Bladder microvascular endothelial cell (primary cell): ENCODE measurements around the gene TBC1D28. TPM values are rescaled to one million over a fixed set of nuclear protein-coding genes. Genes with fewer than 3 reads are reported as not detected.

Experiments used
- total RNA-seq: library from RNA; depleted of rRNA; stranded (reverse); fragments of >200 nt; gene quantifications from 2 replicates; pipeline ENCODE4 v1.2.3, GENCODE V29; 2014

Gene TBC1D28
- 0.19 TPM in 1 of 2 replicates, not detected in the other for total RNA-seq

DNA sequence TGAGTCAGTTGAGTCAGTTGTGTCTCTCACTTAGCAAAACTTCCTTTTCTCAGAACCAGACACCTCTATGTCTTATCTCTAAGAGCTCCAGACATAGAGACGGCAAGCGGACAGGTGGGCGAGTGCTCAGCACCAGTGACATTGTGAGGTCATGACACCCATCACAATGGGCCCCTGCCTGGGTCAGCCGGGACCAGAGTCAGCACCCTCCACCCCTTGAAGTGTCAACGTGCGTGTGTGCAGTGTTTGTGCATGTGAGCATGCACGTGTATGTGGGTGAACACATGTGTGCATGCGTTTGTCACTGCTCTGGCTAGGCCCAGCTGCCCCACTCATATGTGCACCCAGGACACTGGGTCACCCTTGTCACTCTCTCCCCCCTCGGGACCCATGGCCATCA, at the start of gene TBC1D28:
Gene TBC1D28 (minus strand): TSS at position 101 of the 400 bp plus-strand sequence. CDS start 3,039 bp downstream, outside the sequence.

DNA sequence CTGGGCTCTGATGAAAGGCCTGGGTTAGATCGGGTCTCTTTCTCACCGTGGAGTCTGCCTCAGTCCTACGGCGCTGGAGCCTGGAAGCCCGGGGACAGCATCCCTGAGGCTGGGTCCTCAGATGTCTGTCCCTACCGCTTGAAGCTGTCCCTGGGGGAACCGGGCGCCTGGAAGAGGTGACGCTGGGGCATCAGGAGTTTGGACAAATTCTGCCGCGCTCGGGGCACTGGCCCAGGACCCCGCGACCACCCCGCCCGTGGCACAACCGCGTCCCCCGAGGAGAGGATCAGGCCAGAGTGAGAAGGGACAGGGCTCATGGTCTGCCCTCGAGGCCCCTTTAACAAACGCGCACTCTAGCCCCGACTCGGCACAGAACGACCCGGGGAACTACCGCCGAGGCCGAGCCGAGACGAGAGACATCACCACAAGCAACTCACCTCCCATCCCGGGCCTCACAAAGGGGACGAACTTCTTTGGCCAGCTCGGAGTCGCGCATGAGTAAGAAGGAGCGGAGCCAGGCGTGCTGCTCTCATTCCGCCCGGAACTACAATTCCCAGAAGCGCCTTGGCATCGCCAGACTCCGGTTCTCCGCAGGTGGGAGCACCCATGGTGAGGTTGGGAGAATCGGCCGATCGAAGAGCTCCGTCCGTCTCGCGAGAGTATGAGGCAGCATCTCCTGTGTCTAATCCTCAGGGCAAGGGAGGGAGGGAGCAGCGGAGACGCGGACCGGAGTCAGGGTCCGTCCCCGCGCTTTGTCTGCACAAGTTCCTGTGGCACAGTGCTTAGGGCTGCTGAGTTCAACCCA, 37.8 kb upstream of the TBC1D28 start, which contains the start of gene FOXO3B:
Gene FOXO3B (minus strand): TSS at position 548 of the 805 bp plus-strand sequence. CDS start 663 bp downstream, outside the sequence.

Other genes with a start within 250 kb of the TBC1D28 start
- not detected in 2 replicates for gene LGALS9C, start 167.6 kb downstream of the TBC1D28 start, total RNA-seq
- gene FOXO3B, start 37.9 kb upstream of the TBC1D28 start, total RNA-seq: 1.3 and 2.0 TPM in 2 replicates
- gene FBXW10, start 99.7 kb upstream of the TBC1D28 start, total RNA-seq: 0.06 TPM in 1 of 2 replicates, not detected in the other
- 30.1 and 65.4 TPM in 2 replicates for gene TVP23B, start 136.8 kb upstream of the TBC1D28 start, total RNA-seq
- 34.5 and 45.8 TPM in 2 replicates for gene PRPSAP2, start 213.7 kb upstream of the TBC1D28 start, total RNA-seq